ENCODE data around the gene LARGE1. TPM values are rescaled to one million over a fixed set of nuclear protein-coding genes. Genes with fewer than 3 reads are reported as not detected.

The LARGE1 gene
- total RNA-seq, 1 donor from 2014 or later: 29.5 TPM

- no peak for DNase-seq (ENCODE audit: extremely low spot score in 2 of 2)
- no peaks in the 10 kb centered on the region for H3K9me3 ChIP-seq
- TF ChIP-seq POLR2A (IDR thresholded peaks at IDR 0.05) (no peak), POLR2AphosphoS5 (IDR thresholded peaks at IDR 0.05; ENCODE audit: insufficient read depth in 1 of 2, low read depth in 1 of 2) (no peak)
- TF ChIP-seq, protein P1, sequence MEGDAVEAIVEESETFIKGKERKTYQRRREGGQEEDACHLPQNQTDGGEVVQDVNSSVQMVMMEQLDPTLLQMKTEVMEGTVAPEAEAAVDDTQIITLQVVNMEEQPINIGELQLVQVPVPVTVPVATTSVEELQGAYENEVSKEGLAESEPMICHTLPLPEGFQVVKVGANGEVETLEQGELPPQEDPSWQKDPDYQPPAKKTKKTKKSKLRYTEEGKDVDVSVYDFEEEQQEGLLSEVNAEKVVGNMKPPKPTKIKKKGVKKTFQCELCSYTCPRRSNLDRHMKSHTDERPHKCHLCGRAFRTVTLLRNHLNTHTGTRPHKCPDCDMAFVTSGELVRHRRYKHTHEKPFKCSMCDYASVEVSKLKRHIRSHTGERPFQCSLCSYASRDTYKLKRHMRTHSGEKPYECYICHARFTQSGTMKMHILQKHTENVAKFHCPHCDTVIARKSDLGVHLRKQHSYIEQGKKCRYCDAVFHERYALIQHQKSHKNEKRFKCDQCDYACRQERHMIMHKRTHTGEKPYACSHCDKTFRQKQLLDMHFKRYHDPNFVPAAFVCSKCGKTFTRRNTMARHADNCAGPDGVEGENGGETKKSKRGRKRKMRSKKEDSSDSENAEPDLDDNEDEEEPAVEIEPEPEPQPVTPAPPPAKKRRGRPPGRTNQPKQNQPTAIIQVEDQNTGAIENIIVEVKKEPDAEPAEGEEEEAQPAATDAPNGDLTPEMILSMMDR (IDR thresholded peaks at IDR 0.05): no peak
- H3K4me1 ChIP-seq: no peaks in the 10 kb centered on the region
- no peak overlapping the region for H3K27ac ChIP-seq
- no peaks in the 10 kb centered on the region for H3K27me3 ChIP-seq
- H3K4me3 ChIP-seq: no peak overlapping the region
- intact Hi-C loops (cut with DNase I): no loop called here
- no peaks in the 10 kb centered on the region for H3K36me3 ChIP-seq
Measured at GRCh38 chr22:33680632-33681031, 239.6 kb downstream of the LARGE1 start.

DNA sequence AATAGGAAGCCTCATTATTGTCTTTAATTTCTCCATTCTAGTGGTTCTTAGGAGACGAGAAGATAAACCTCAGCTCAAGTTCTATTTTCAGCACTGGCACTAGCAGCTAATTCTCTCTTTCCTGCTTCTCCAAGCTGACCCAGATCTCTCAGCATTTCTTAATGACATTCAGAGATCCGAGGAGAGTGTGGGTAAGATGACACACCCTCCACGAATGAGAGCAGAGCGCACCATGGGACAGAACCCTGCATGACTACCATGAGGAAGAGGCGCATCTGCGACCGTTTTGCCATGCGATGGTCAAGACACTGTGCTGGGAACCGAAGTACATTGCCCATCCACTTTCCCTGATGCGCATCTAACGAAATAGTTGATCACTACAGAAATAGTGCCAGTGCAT, 241.8 kb downstream of the LARGE1 start:
- no peaks in the 10 kb centered on the region for H3K36me3 ChIP-seq
- no peaks in the 10 kb centered on the region for H3K9me3 ChIP-seq
- TF ChIP-seq POLR2AphosphoS5 (IDR thresholded peaks at IDR 0.05; ENCODE audit: insufficient read depth in 1 of 2, low read depth in 1 of 2) (no peak), POLR2A (IDR thresholded peaks at IDR 0.05) (no peak)
- TF ChIP-seq, protein P1 (IDR thresholded peaks at IDR 0.05): no peak
- H3K4me1 ChIP-seq: no peaks in the 10 kb centered on the region
- no peak overlapping the region for H3K27ac ChIP-seq
- intact Hi-C loops (cut with DNase I): no loop called here
- H3K4me3 ChIP-seq: no peak overlapping the region
- H3K27me3 ChIP-seq: no peaks in the 10 kb centered on the region
- DNase-seq (ENCODE audit: extremely low spot score in 2 of 2): no peak

DNA sequence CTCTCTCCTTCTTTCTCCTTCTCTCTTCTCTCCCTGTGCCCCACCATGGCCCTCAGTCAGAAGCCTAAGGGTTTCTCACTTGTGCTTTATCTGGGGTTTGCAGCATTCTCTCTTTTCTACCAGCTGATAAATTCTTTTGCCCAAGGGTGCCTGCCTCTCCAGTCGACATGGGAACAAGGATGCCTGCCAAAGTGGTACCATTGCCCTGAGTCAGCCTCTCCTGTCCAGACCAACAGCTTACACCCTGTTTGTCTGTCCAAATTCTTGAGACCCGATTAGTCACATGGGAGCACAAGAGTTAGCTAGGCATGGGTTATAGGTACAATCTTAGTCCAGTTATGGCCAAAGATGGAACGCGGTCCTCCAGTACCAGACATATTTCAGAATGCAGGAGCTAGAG, 242.7 kb downstream of the LARGE1 start:
- intact Hi-C loops (cut with DNase I): no loop called here
- TF ChIP-seq, protein P1 (IDR thresholded peaks at IDR 0.05): no peak
- no peak for TF ChIP-seq POLR2A (IDR thresholded peaks at IDR 0.05)
- TF ChIP-seq POLR2AphosphoS5 (IDR thresholded peaks at IDR 0.05; ENCODE audit: insufficient read depth in 1 of 2, low read depth in 1 of 2): no peak
- no peak for DNase-seq (ENCODE audit: extremely low spot score in 2 of 2)
- no peak overlapping the region for H3K27ac ChIP-seq
- no peak overlapping the region for H3K4me3 ChIP-seq
- no peaks in the 10 kb centered on the region for H3K36me3 ChIP-seq
- no peaks in the 10 kb centered on the region for H3K4me1 ChIP-seq
- H3K27me3 ChIP-seq: no peaks in the 10 kb centered on the region
- no peaks in the 10 kb centered on the region for H3K9me3 ChIP-seq

GRCh38 chr22:33674357-33674756, 245.9 kb downstream of the LARGE1 start:
- H3K4me3 ChIP-seq: no peak overlapping the region
- no peaks in the 10 kb centered on the region for H3K27me3 ChIP-seq
- intact Hi-C loops (cut with DNase I): no loop called here
- no peaks in the 10 kb centered on the region for H3K4me1 ChIP-seq
- H3K27ac ChIP-seq: no peak overlapping the region
- H3K36me3 ChIP-seq: no peaks in the 10 kb centered on the region
- DNase-seq (ENCODE audit: extremely low spot score in 2 of 2): no peak
- no peaks in the 10 kb centered on the region for H3K9me3 ChIP-seq
- TF ChIP-seq, protein P1 (IDR thresholded peaks at IDR 0.05): no peak
- TF ChIP-seq POLR2A (IDR thresholded peaks at IDR 0.05) (no peak), POLR2AphosphoS5 (IDR thresholded peaks at IDR 0.05; ENCODE audit: insufficient read depth in 1 of 2, low read depth in 1 of 2) (no peak)

- Histone ChIP-seq H3K4me3 (no peak overlapping the region), H3K36me3 (no peaks in the 10 kb centered on the region), H3K27me3 (no peaks in the 10 kb centered on the region), H3K27ac (no peak overlapping the region), H3K9me3 (no peaks in the 10 kb centered on the region), H3K4me1 (no peaks in the 10 kb centered on the region)
- TF ChIP-seq POLR2A (IDR thresholded peaks at IDR 0.05): no peak
- TF ChIP-seq, protein P1 (IDR thresholded peaks at IDR 0.05): no peak
- no peak for TF ChIP-seq POLR2AphosphoS5 (IDR thresholded peaks at IDR 0.05; ENCODE audit: insufficient read depth in 1 of 2, low read depth in 1 of 2)
- no peak for DNase-seq (ENCODE audit: extremely low spot score in 2 of 2)
- intact Hi-C loops (cut with DNase I): no loop called here
Measured at GRCh38 chr22:33669746-33670145, 250.5 kb downstream of the LARGE1 start.
